Measurements from ENCODE around the gene MIS12. TPM values are rescaled to one million over a fixed set of nuclear protein-coding genes. Genes with fewer than 3 reads are reported as not detected.

MIS12 gene
- 7.4 and 10.9 TPM in 2 replicates for total RNA-seq

GRCh38 chr17:5486206-5487124 lies at the start of gene MIS12:
Gene MIS12 (plus strand): TSS chr17:5486566. CDS start chr17:5488863, 2,297 bp downstream.

GRCh38 chr17:5438716-5439445 lies 47.5 kb upstream of the MIS12 start, which contains the start of gene C1QBP:
Gene C1QBP (minus strand): TSS chr17:5439155. CDS start chr17:5439073, 82 bp downstream.

GRCh38 chr17:5485270-5486205 lies 828 bp upstream of the MIS12 start, which contains the start of gene DERL2:
Gene DERL2 (minus strand): TSS chr17:5486178. CDS start chr17:5486161, 17 bp downstream.

Other genes with a start within 250 kb of the MIS12 start
- gene RABEP1, start 204.3 kb upstream of the MIS12 start, total RNA-seq = 48.8 and 49.9 TPM in 2 replicates
- gene NUP88, start 66.9 kb upstream of the MIS12 start, total RNA-seq = 41.4 and 57.3 TPM in 2 replicates
- gene RPAIN, start 66.4 kb upstream of the MIS12 start, total RNA-seq = 19.1 and 20.0 TPM in 2 replicates
- 77.1 and 90.7 TPM in 2 replicates for gene C1QBP, start 47.4 kb upstream of the MIS12 start, total RNA-seq
- gene DHX33, start 17.6 kb upstream of the MIS12 start, total RNA-seq = 11.9 and 15.3 TPM in 2 replicates
- 29.3 and 31.3 TPM in 2 replicates for gene DERL2, start 388 bp upstream of the MIS12 start, total RNA-seq
- 34.9 and 36.8 TPM in 2 replicates for gene NLRP1, start 97.9 kb downstream of the MIS12 start, total RNA-seq

All from hair follicle dermal papilla cell (primary cell).